ENCODE results near the gene STRN4.
A peak's percentile ranks its signal among the peaks of the same experiment; 100 is the strongest.
"Not testable (repeated sequence)": the region's sequence is repeated elsewhere in the genome, so short reads cannot be mapped to it uniquely, and the experiment has no call there.

STRN4 gene

DNA sequence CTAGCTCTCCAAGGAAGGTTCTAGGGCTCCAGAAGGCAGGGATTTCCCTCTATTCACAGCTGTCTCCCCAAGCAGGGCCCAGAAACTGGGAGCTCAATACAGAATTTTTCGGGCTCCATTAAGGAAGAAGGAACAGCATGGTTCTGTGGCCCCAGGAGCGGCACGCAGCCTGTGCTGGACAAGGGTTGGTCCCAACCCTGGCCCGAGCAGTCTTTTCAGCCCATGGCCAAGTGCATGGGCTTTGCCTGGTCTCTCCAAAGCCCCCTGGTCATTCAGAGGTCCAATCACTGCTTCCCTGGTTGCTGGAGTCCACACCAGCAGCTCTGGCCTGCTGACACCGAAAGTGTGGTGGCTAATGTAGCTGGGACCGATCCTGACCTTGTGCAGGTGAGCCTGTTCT lies 22.8 kb downstream of the STRN4 start:
- no peak for DNase-seq

DNA sequence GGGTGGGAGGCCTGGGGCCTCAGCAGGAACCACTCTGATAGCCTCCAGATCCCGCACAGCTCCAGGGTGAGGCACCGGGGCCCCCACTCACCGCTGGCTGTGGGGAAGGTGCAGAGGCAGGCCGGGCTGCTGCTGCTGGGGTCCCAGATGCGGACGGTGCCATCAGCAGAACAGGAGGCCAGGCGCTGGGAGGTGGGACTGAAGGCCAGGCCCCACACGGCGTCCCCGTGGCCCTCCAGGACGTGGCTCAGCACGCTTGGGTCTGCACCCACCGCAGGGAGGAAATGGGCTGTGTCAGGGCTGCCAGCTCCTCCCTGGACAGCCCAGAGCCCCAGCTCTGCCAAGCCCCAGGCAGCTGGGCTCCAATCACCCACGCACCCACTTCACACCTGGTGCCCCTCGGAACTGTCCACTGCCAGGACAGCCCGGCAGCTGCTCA lies 23.2 kb downstream of the STRN4 start:
- DNase-seq, result no peak

DNA sequence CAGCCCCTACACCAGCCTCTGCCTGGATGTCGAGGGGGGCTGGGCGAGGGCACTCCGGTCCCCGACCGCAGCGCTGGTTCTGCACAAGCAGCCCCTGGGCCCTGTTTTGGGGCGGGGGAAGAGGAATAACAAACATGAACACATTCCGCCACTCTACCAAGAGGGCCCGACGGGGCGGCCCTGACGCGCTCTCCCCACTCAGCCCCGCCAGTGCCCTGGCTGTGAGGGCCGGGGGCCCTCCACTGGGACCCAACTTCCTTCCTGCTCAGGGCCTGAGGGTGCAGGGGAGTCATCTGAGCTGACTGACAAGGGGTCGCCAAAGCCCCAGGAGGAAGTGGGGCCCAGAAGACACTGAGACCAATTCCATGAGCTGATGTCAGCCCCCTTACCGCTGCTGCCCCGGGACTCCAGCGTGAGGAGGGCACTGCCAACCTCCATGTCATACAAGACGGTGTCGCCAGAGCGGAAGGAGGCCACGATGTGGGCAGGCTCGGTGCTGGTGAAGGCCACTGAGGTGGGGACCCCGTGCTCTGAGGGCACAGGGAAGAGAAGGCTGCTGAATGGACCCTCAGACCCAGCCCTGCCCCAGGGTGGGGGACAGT lies 23.7 kb downstream of the STRN4 start:
- no peak for DNase-seq

DNA sequence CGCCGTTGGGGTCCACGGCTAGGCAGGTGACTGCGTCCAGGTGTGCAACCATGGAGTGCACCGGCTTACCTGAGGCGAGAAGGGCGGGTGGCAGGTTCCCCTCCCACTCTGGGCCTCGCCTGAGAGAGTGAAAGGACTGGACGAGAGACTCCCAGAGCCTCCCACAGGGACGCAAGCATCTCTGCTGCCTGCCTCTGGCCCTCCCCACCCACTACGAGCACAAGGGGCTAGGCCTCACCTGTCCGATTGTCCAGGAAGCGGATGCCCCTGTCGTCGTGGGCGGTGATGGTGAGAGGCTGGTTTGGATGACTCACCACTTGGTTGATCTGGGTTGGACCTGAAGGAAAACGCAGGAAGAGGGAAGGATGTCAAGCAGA lies 24.3 kb downstream of the STRN4 start:
- no peak for DNase-seq

DNA sequence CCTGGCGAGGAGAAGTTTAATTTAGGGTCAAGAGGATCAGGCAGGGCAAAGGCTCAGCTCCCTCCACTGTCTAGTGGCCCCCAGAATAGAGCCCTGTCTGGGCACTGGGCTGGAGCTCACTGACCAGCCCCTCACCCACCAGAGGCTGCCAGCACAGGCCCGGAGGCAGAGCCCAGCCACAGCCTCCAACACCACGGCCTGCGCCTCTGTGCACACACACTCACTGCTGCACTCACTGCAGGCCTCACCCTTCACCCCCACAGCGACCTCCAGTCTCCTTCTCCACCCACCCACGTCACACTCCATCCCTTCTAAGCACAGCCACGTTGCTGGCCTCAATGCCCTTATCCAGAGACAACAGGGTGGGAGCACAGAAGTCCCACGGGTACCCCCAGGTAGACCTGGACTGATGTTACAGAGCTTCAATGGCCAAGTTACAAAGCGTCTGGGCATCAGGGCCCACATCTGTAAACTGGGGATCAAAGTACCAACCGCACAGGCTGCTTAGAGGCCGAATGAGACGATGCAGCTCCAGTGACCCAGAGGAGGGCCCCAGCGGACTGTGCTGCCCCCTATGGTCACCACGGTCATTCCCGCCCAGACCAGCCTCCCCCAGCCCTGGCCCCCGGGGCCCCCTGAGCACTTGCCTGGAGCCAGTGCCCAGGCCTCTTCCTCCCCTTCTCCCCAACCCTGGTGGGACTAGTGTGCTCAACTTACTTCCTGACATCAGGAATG lies 24.8 kb downstream of the STRN4 start:
- DNase-seq, result no peak

DNA sequence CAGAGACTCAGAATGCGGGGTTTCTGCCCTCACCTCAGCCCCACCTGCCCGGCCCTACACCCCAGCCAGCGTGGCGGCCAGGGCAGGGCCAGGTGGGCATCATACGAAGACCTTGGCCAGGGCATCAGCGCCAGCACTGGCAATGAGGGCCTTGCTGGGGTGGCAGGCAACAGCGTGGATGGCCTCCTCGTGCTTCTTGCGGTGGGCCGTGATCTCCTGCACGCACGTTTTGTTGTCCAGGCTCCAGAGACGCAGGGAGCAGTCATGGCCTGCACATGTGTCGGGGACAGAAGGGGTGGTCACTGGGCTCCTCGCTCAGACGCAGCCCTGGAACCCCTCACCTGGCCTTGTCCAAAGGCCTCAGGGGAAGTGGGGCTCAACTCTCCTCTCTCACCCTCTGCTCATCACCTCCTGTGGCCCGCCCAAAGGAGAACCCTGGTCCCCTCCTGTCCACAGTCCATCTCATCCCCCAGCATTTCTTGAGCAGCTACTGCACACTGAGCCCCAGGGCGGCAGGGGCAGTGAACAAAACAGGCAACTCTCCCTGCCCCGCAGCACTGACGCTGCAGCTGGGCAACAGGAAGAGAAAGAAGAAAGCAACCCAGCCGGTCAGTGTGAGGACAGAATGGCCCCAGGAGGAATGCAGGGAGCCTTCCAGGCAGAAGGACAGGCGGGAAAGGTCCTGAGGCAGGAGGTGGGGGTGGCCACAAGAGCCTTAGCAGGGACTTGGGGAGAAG lies 25.6 kb downstream of the STRN4 start:
- DNase-seq, result no peak

DNA sequence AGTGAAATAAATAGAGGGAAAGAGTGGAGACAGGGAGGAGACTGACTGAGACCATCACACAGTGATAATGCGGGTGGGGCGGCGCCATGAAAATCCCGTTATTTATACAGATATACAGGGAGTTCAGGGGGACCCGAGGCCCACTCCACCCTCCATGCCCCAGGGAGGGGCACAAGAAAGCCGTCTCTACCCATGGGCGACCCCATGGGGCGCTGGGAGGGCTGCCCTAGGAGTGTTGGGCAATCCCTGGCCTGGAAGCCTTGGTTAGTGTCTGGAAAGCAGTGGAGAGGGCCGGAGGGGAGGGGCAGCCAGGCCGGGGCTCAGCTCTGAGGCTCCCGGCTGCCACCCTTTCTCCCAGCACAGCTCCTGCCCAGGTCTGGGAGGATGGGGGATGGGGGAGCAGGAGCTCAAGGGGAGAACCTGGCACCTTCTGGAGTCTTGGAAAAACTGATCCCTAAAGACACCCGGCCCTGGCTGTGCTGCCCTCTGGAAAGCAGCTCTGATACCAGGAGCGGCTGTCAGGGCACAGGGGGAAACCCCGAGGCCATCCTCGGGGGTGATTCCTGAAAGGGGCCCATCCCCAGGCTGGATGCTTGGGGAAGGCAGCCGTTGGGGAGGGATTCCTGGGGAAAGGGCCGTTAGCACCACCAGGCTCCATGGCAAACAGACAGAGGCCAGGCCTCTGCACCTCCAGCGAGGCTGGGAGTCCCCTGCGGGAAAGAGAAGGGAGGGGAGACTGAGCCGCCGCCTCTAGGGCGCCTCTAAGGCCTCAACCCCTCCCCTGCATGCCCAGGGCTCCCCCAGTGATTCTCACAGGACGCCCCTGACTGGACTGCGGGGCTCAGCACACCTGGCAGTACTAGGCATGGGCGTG lies 26.4 kb downstream of the STRN4 start:
- DNase-seq, result no peak

DNA sequence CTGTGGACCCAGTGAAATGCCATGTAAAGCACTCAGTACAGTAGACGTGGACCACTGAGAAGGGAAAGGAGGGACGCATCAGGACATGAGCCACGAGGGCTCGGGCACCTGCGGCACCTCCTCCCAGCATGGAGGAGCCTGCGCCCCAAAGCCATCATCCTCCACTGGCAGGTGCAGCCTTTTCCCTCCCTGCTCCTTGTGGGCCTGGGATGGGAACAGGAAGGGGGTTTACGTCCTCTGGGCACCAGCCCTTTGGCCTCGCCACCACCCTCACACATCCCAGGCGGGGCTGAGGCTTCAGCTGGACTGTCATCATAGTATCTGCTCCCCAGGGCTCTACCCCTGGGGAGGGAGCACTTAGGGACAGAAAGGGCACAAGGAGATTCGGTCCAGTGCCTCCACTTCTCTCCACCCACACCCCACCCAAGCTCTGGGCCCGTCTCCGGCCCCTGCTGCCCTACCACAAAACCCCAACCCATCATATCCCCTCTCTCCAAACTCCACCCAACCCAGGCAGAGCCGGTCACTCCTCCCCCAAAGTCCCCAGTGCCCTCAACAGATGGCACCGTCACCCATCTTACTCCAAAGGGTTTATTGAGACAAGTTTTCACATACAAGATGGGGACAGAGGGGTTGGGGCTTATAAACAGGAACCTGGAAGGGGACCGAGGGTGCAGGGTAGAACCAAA lies 27.2 kb downstream of the STRN4 start:
- no peak for DNase-seq

DNA sequence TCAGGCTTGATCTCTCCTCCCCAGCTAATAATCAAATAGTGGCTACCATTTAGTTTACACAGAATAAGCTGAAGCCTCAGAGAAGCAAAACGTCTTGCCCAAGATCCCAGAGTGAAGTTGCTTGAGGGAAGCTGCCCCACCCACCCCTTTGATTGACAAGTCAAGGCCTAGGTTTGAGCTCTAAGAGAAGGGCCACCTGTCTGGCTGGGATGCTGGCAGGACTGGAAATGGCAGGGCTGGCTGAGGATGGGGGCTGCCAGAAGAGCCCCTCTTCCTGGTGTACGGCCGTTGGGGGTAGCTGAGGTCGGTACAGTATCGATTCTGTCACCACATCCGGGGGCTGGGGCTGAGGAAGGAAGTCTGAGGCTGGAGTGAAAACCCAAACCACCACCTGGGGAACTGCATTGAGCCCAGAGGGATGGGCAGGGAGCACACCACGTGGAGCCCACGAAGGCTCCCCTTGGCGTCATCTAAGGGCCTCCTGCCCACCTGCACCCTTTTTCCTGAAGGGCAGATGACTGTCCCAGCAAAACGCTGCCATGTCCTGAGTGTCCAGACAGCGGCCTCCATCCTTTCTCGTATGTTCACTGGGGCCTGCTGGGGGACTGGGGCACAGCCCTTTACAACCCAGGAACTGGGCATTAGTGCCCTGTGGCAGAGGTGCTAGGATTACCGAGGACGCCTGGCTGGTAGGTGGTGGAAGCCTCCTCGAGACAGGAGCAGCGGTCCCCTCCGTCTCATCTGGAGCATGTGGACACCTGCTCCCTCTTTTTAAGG lies 27.9 kb downstream of the STRN4 start:
- DNase-seq, result no peak

DNA sequence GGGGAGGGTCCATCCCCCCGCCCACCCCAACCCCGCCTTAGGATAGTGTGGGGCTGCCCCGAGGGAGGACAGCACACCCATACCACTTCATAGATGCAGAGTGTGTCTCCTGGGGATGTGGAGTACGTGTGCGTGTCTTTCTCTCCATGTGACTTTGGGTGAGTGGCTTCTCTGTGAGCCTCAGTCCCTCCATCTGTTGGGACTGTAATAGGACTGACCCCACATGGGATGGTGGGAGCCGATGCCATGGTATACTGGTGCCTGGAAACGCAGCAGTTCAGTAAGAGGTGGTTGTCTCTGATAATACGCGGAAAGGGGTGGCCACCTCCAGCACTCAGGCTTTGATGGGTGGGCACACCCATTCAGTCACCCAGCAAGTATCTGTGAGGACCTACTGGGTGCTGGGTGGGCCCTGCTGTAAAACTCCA lies 28.5 kb downstream of the STRN4 start:
- DNase-seq, result no peak

DNA sequence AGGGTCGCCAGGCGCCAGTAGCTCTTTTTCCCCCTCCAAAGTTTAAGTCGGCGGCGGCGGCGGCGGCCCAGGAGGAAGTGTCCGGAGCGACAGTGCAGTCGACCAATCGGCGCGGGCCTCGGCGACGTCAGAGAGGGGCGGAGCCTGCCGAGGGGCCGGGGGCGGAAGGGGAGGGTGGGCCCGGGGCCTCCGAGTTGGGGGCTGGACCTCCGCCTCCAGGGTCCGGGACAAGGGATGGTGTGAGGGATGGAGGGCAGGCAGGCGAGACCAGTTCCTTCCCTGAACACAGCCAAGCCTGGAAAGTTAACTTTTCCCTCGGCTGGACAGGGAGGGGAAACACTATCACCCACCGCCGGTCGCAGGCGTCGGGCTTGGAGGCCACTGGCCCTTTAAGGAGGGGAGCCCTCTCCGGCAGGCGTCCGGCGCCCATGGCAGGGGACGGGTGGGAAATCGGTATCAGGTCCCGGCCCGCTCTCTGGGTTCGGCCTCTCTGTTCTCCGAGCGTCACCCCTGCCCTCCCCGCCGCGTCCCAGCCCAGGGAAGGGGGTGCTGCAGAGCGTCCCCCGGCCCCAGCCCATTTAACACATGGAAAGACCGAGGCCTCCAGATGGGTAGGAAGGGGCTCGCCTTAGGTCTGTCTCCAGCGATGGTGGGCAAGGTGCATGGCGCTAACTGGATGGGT lies 29.1 kb downstream of the STRN4 start, which contains the start of gene PRKD2:
Gene PRKD2, minus strand, starts transcription at position 81 of the 682 bp plus-strand sequence. CDS start 744 bp downstream, outside the sequence.
- DNase-seq, result peak; percentile 68

DNA sequence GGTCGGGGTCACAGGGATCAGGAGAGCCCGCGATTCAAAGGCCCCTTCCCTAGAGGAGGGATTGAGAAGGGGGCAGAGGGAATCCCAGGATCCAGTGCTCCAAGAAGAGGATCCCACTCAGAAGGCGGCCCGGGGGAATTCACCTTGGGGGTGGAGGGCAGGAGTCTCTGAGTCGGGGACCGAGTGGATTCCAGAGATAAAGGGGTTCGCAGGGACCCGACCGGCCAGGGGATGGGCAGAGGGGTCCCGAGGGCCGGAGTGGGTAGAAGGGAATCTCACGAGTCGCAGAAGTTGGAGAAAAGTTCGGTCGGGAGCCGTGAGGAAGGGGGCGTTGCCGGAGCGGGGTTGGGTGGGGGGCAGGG lies 29.6 kb downstream of the STRN4 start:
- DNase-seq, result no peak

DNA sequence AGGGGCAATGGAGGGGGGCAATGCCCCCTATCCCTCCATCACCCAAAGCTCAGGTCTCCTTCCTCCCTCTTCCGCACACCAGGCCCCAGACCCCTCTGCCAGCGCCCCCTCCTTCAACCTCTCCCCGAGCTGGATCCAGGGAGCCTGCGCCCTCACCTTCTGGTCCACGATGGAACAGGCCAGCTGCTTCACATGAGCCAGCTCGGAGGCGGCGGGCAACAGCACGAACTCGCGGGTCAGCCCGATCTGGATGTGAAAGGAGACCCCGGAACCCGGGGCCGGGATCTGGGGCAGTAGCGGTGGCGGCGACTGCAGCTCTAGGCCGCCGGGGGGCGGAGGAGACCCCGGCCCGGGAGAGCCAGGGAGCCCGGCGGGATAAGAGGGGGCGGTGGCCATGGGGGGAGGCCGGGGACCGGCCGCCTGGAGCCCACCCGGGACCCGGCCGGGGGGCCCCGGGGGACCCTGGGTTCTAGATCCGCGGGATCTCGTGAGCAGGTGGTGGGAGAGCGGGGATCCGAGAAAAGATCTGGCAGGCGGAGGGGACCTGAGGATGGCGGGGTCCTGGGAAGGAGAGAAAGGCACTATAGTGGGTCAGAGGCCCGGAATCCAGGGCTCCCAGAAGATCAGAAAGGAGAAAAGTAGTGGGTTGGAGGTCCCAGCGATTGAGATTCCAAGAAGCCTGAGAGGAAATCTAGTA lies 30.1 kb downstream of the STRN4 start:
- no peak for DNase-seq

DNA sequence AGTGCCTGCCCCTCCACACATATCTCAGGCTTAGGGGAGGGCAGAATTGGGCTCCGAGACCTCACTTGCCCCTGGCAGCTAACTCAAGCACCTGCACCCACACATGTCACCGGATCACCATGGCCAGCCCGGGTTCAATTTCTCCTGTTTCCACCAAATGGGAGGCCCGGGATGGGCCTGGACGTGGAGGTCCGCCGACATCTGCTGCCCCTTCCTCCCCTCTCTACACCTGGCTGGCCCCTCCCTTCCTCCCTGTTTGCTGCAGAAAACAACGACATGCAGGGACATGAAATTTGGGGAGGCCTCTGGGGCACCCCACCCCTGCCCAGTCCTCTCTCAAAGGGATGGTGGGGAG lies 30.7 kb downstream of the STRN4 start:
- DNase-seq, result no peak

DNA sequence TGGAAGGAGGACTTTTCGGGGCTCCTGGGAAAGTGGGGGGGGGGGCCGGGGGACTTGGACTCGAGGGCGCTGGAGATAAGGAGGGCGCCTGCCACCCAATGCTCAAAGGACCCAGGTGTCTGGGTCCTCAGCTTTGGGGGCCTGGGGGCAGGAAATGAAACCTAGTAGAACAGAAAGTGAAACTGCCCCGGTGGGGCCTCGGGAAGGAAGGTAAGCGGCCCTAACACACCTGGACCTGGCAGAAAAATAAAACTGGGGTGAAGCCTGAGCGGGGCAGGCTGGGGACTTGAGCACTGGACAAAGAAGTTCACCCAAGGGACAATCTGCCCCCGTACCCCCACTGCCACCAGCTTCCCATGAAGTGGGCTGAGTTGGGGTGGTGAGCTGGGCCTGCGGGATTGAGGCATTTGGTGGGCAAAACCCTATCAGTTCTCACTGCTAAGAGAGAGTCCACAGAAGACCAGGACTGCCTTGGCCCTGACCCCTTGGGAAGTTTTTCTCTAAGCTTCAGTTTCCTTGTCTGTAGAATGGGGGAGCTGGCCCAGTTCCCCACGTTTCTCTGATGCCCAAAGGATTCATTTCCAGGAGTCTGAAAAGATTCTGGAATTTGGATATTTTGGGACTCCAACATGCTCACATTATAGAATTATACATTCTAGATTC lies 31.7 kb downstream of the STRN4 start:
- DNase-seq, result no peak

DNA sequence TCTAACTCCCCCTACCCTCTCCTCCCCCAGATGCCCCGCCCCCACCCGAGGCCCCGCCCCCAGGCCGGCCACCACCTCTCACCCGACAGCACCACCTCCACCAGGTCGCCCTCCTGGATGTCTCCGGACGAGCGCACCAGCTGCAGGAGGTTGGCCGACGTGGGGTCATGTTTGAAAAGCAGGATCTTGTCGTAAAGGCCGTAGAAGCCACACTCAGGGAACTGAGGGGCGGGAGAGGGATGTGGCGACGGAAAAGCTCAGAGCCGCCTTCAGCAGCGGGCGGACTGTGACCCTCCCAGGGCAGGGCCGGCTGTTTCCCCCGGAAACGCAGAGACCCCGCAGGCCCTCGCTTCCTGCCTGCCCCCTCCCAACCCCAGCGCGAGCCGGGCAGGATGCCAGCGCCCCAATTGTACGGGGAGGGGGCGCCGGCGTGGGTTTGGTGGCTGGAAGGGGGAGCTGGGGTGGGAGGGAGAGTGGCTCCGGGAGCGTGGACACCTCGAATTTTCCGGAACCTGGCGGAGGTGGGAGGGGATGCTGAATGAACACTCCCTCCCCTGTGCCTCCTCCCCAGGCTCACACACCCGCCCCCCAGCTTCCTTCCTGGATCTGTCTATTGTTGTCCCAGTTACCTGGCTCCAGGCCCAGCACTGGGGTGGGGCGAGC lies 32.3 kb downstream of the STRN4 start:
- peak; percentile 45 for DNase-seq

DNA sequence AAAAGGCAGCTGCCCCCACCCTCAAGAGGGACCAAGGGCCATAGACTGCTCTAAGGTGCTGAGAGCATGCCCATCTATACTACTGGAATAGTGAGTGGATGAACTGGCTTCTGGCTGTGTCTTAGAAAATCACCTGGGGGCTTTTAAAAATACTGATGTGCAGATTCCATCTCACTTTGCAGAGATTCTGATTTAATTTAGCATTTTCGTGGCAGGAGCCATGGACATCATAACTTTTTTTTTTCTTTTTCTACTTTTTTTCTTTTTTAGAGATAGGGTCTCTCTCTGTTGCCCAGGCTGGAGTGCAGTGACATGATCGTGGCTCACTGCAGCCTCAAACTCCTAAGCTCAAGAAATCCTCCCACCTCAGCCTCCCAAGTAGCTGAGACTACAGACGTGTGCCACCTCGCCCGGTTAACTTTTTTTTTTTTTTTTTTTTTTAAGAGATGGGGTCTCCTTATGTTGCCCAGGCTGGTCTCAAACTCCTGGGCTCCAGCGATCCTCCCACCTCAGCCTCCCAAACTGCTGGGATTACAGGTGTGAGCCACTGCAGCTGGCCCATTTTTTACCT lies 33.4 kb downstream of the STRN4 start:
- not testable (repeated sequence) for DNase-seq

DNA sequence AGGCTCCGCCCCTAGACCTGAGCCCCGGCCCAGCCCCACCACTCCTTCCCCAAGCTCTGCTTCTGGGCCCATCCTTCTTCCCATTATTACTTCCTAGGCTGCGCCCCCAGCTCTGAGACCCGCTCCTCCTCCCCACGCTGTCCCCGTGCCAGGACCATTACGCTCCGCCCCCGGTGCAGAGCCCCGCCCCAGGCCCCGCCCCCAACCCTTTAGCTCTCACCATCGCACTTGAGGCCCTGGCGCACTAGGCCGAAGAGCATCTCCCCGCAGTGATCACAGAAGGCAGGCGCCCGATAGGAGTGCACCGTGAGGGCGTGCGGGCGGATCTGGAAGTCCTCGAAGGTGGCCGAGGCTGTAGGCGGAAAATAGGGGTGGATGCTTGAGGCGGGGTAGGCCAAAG lies 35.6 kb downstream of the STRN4 start:
- DNase-seq, result no peak
